RKO (cell line): ENCODE results near the gene GIT2.
"Not testable (repeated sequence)": the region's sequence is repeated elsewhere in the genome, so short reads cannot be mapped to it uniquely, and the experiment has no call there.

ENCODE experiments used
- DNase-seq: peaks from one replicate; pipeline ENCODE4 v3.0.0-alpha.2; 2016; ENCODE audit warnings: low spot score

Gene GIT2

GRCh38 chr12:109944561-109945359, 51.4 kb downstream of the GIT2 start:
- no peak for DNase-seq

- DNase-seq, result no peak
Observed at GRCh38 chr12:109943811-109944210, 52.4 kb downstream of the GIT2 start.

GRCh38 chr12:109940339-109940923, 55.7 kb downstream of the GIT2 start:
- no peak for DNase-seq

DNA sequence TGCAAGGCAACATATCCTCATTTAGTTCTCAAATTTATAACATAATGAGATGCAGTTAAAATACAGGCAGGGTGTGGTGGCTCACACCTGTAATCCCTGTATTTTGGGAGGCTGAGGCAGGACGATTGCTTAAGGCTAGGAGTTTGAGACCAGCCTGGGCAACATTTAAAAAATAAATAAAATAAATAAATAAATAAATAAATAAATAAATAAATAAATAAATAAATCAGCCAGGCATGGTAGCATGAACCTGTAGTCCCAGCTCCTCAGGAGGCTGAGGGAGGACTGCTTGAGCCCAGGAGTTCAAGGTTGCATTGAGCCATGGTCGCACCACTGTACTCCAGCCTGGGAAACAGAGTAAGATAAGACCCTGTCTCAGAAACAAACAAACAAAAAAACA, 56.7 kb downstream of the GIT2 start:
- no peak for DNase-seq

- no peak for DNase-seq
Observed at GRCh38 chr12:109938947-109939346, 57.2 kb downstream of the GIT2 start.

DNA sequence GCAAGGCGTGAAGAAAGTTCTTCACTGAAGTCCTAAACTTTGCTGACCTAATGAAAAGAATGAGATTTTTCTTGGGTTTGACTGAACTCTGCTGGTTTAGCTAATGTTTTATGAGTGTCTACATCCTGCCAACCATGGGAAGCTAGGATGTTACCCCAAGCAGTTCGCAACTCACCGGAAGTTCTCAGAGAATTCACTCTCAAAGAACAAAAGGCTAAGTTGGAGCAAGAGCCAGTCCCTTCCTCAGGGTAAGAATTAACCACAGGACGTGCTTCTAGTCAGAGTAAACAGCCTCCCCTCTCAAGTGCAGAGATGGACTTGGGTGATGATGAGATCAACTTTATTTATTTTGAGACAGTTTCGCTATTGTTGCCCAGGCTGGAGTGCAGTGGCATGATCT, 58.8 kb downstream of the GIT2 start:
- no peak for DNase-seq

GRCh38 chr12:109934026-109934425, 62.1 kb downstream of the GIT2 start:
- no peak for DNase-seq

DNA sequence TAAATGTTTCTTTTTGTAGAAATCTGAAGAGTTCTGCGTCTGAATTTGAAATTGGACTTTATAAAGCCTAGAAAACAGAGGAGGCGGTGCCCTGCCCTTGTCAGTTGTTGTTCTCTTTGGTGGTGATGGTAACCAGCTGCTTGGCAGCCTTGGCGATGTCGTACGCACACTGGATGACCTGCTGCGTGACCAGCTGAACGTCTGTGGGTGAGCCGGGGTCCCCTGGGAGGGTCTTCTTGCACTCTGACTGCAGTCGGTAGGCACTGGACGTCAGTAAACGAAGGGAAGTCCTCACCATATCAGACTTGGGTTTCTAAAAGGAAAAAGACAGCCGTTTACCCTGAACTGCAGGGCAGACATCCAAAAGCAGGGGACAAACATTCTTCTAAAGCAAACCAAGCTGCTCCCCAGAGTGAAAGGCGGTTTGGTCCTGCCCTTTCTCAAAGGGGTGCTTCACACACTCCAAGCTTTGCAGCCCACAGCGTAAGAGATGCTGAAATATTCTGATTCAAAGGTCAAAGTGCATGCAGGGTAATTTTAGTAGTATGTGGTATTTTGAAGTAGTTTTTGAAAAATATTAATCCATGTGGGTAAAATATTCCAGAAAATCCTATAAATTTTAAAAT, 63.2 kb downstream of the GIT2 start:
- DNase-seq, result no peak

GRCh38 chr12:109931143-109931542, 65.0 kb downstream of the GIT2 start:
- DNase-seq, result no peak

- DNase-seq, result no peak
Observed at GRCh38 chr12:109930028-109930800, 66.0 kb downstream of the GIT2 start.

DNA sequence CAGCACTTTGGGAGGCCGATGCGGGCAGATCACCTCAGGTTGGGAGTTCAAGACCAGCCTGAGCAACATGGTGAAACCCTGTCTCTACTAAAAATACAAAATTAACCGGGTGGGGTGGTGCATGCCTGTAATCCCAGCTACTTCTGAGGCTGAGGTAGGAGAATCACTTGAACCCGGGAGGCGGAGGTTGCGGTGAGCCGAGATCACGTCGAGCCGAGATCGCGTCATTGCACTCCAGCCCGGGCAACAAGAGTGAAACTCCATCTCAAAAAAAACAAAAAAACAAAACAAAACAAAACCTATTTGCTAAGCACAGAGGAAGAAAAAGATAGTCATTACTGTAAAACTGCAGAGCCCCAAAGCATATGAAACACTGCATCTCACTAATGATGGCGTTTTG, 66.8 kb downstream of the GIT2 start:
- not testable (repeated sequence) for DNase-seq

DNA sequence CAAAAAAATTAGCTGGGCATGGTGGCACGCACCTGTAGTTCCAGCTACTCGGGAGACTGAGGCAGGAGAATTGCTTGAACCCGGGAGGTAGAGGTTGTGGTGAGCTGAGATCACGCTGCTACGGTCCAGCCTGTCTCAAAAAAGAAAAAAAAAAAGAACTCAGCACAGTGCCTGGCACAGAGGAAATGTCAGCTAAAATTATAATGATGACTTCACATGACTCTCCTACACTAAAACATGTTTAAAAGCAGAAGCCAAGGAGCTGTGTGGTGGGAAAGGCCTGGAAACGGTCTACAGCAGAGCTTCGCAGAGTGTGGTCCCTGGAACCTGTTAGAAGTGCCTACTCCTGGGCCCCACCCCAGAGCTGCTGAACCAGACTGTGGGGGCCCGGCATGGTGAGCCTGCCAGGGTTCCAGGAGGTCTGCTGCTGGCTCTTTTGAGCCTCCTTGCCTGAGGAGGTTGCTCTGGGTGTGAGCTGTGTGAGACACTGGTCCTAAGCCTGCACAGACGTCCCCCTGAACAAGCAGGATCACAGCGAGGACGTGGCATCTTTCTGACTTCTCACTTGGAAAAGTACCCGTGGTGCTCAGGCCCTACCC, 68.0 kb downstream of the GIT2 start:
- DNase-seq, result no peak

GRCh38 chr12:109927622-109928021, 68.5 kb downstream of the GIT2 start:
- DNase-seq, result peak; percentile 59

- DNase-seq, result no peak
Observed at GRCh38 chr12:109926488-109927210, 69.5 kb downstream of the GIT2 start.

- DNase-seq, result no peak
Observed at GRCh38 chr12:109926016-109926415, 70.2 kb downstream of the GIT2 start.

GRCh38 chr12:109925185-109925840, 70.9 kb downstream of the GIT2 start:
- DNase-seq, result no peak

DNA sequence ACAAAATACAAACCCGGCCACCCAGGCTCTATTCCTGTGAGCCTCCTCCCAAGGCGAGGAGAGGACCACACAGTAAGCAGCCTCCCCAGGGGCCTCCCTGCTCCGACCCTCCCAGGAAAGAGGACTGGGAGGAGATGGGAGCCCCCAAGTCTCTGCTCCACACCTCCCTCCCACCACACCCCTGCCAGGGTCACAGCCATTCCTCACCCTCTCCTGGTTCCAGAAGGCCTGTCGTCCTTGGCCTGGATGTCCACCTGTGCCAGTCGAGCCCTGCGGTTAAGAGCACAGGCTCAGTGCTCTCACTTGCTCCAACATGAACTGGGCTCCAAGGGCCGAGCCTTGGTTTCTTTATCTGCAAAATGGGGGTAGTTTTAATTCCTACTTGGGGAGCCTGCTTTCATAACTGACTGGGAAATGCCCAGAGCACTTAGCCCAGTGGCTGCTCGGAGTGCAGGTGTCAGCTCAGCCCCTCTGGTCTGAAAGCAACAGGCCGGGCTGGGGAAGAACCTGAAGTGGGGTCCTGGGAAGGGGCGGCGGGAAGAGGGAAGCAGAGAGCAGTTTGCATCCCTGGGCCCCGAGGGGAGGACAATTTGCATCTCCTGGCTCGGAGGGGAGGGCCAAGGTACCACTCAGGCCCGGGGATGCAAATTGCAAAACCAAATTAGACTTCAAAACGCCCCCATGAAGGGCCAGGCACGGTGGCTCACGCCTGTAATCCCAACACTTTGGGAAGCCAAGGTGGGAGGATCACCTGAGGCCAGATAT, 72.5 kb downstream of the GIT2 start:
- DNase-seq, result no peak

DNA sequence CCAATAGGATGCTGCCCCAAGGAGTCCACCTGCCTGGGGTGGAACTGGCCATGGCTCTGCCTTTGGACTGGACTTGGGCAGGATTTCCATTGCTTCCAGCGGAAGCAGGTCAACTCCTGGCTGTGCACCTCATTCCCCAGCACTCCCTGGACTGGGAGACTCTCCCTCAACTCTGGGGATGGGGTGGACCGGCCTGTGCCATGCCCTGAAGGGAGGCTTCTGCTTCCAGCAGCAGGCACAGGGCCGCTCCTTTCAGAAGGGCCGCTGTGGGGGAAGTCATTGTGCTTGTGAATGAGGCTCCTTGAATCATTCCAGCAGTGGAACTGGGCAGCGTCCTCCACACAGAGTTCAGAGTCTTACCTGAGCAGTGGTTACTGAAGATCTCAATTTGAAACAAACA, 73.1 kb downstream of the GIT2 start:
- no peak for DNase-seq

DNA sequence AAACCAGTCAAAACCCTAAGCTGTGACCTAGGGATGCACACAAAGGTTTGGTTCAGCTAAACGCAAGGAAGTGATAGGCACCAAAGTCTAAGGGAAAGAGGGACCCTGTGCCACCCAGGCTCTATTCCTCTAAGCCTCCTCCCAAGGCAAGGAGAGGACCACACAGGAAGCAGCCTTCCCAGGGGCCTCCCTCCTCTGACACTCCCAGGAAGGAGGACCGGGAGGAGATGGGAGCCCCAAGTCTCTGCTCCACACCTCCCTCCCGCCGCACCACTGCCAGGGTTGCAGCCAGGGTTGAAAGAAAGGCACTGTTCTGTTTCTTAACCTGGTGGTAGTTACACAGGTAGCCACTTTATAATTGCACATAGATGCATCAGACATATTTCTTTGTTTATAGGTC, 74.2 kb downstream of the GIT2 start:
- no peak for DNase-seq

DNA sequence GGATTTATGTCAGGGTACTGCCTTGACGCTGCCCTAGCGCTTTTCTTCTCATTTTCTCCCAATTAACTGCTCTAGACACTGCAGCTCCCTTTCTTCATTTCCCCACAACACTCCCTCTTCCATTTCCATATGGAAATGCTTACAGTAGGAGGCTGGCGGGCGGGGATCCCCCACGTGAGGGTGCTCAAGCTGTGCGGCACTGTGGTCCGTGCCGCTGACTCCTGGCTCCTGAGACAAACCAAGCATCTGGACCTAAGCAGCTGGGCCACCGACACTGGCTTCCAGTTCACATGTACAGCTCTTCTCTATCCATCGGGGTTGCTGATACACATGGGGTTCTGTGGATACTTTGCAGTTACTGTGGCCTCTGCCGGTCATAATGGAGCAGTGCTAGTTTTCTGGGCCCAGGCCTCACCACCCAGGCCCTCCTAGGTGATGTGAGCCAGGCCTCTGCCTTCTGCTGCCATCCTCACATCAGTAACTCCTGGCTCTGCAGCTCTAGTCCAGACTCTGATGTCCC, 75.8 kb downstream of the GIT2 start:
- DNase-seq, result no peak
